Sigmoid colon (tissue), 4 donors: ENCODE measurements around the gene CLTCL1.

Experiments used
- CTCF ChIP-seq, 4 experiments: fragments of 450-650 bp in 3 of 4; fragments of 200-600 bp in 1 of 4; IDR thresholded peaks; one replicate each; pipeline ENCODE4 v1.5.1; 2016 to 2019; ENCODE audit warnings: antibody characterized with exemption in 4 of 4, mild to moderate bottlenecking in 3 of 4, moderate library complexity in 2 of 4
- EP300 ChIP-seq, 4 donors: sonication (generic); formaldehyde crosslinking; IDR thresholded peaks; one replicate each; pipeline ENCODE4 v1.6.1; 2017; ENCODE audit warnings: antibody characterized with exemption in 4 of 4
- POLR2A ChIP-seq, 2 donors: fragments of 450-650 bp; IDR thresholded peaks; one replicate each; pipeline ENCODE4 v1.6.1; 2016; ENCODE audit warnings: antibody characterized with exemption in 2 of 2, mild to moderate bottlenecking in 2 of 2, moderate library complexity in 2 of 2
- POLR2AphosphoS5 ChIP-seq, 4 donors: sonication (generic); formaldehyde crosslinking; IDR thresholded peaks; one replicate each; pipeline ENCODE4 v1.6.1; 2017; ENCODE audit warnings: antibody characterized with exemption in 4 of 4

DNA sequence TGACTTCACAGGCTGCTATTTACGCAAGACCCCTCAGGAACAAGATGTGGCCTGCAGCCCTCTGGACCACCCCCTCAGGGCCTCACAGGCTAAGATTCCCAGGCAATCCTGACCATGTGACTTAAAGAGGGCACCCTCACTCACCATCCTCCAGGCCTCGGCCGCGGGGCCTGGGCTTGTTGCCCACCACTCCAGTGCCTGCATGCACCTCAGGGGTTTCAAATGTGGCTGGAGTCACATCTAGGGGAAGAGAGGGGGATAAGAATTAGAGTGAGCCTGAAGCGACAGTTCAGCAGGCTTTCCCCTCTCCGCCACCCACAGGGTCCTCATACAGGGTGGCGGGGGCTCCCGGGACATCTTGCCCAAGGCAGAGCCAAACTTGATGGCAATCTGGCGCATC lies 149.1 kb downstream of the CLTCL1 start:
- TF ChIP-seq CTCF (IDR thresholded peaks at IDR 0.05) = no peak
- no peak for TF ChIP-seq POLR2A (IDR thresholded peaks at IDR 0.05)
- no peak for TF ChIP-seq POLR2AphosphoS5 (IDR thresholded peaks at IDR 0.05)
- no peak for TF ChIP-seq EP300 (IDR thresholded peaks at IDR 0.05)
